Measurements from ENCODE around the gene STING1. TPM values are rescaled to one million over a fixed set of nuclear protein-coding genes. Genes with fewer than 3 reads are reported as not detected.

Gene STING1
- total and polyA plus RNA-seq, 2 of the 8 experiments (the other 6 are each of a cell fraction or from before 2014, with no cell fraction given): 0.26 to 0.47 TPM

DNA sequence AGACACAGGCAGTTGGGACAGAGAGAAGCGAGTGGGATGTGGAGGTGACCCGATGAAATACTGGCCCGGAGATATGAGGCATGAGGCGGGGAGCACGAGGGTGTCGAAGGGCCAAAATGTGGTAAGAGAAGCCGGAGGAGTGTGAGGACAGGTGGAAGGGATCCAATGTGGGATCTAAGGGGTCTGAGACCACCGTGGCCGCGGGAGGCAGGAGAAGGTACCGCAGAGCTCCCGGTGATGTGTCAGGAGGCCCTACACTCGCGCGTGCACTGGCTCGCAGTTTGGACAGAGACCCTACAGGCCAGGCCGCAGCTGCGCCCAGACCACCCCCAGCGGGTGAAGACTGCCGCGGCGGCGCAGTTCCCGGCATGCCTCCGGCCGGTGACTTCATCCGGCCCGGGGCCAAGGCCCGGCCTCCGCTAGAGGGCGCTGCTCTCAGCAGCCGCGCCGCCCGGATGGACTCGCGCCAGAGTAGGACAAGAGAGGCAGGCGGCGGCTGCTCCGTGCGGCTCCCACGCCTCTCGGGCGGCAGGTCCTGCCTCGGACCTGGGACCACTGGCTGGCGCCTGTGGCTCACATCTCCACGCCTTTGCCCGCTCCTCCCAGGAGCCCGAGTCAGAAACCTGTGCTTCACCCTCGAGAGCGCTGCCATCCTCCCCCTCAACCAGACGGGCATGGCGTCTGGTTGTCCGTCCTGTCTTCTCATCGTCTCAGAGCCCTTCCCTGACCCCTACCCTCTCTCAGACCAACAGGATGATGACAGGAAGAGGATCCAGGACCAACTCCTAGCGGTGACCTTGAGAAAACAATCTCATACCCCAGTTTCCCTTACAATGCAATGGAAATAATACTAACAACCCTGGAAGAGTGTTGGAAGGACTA, 35.4 kb upstream of the STING1 start:
- FAIRE-seq: no peak
- ChIA-PET POLR2A (ENCODE audit: partially characterized antibody) (interaction anchor here (0.5 to 2.8 kb wide), 16 partner anchors 10 to 1038 kb away, joined by 3 to 8 read pairs (median 4); partner anchors contain the start of genes DNAJC18, STING1 and UBE2D2), CTCF (ENCODE audit: partially characterized antibody) (interaction anchor here (0.6 to 17.5 kb wide), 26 partner anchors 11 to 988 kb away, joined by 3 to 319 read pairs (median 4); partner anchors contain the start of genes DNAJC18, SMIM33 and UBE2D2)
- TF ChIP-seq BRCA1 (IDR thresholded peaks at IDR 0.05; ENCODE audit: low read depth, low read length): no peak
- no peak for TF ChIP-seq SP2 (IDR thresholded peaks at IDR 0.05; ENCODE audit: low read length)
- TF ChIP-seq KDM4A (IDR thresholded peaks at IDR 0.05; ENCODE audit: low read depth, low read length, severe bottlenecking): peak; percentile 77
- TF ChIP-seq, protein P1, sequence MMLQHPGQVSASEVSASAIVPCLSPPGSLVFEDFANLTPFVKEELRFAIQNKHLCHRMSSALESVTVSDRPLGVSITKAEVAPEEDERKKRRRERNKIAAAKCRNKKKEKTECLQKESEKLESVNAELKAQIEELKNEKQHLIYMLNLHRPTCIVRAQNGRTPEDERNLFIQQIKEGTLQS (IDR thresholded peaks at IDR 0.05; ENCODE audit: insufficient read depth, low read depth, low read length): peak; percentile 77
- peak; percentile 50; the same call in 1 of the 2 replicates for TF ChIP-seq TCF12 (IDR thresholded peaks at IDR 0.05; ENCODE audit: low read depth, low read length)
- TF ChIP-seq MAFK (IDR thresholded peaks at IDR 0.05; ENCODE audit: low read depth, low read length): no peak
- TF ChIP-seq SRF (IDR thresholded peaks at IDR 0.05; ENCODE audit: low read depth, low read length): no peak
- TF ChIP-seq E2F6 (IDR thresholded peaks at IDR 0.05): peak; percentile 89
- TF ChIP-seq CREB1 (IDR thresholded peaks at IDR 0.05): no peak

More for the DNA sequence above, 35.4 kb upstream of the STING1 start:
- H3K23me2 ChIP-seq (ENCODE audit: low read depth, low read length): 0 out of 2 replicates have a peak, but pooled peaks cover 5% of the 10 kb centered on the region
- H3K4me3 ChIP-seq (ENCODE audit: extremely low read depth in 1 of 4, insufficient read depth in 2 of 4, low read depth in 3 of 4, low read length in 4 of 4): peak overlapping the region in 3 of 4 experiments; percentile 30 to 55 (median 34); a peak in 6 of 8 replicates
- 15% methylated on average over 56 of the region's 56 CpGs; no CpG with 5 or more reads in 1 of the 2 experiments for WGBS, 2 experiments (ENCODE audit: extremely low coverage in 1 of 2, insufficient coverage in 1 of 2, insufficient read length in 1 of 2, insufficient replicate concordance in 2 of 2, low coverage in 1 of 2, low lambda C conversion rate in 2 of 2, missing lambda C conversion rate in 1 of 2)
- peak overlapping the region; percentile 90 for H4K8ac ChIP-seq (ENCODE audit: extremely low read depth, insufficient read depth, low read length)
- H2BK20ac ChIP-seq (ENCODE audit: low read length): peak overlapping the region; percentile 67; the same call in 1 of the 2 replicates
- H4K91ac ChIP-seq (replicated peaks; ENCODE audit: insufficient read length, low read length): peak overlapping the region; percentile 93
- peak overlapping the region; percentile 88; the same call in 1 of the 2 replicates for H2AFZ ChIP-seq (ENCODE audit: low read length)
- H3K4me2 ChIP-seq (ENCODE audit: insufficient read depth in 1 of 2, low read depth in 2 of 2, low read length in 2 of 2): peak overlapping the region; percentile 28 to 85
- peak overlapping the region; percentile 68; the same call in 1 of the 2 replicates for H2BK12ac ChIP-seq (ENCODE audit: low read depth, low read length)
- H3K14ac ChIP-seq (ENCODE audit: insufficient read length): no peak overlapping the region
- H2BK120ac ChIP-seq (replicated peaks; ENCODE audit: low read depth, low read length): peak overlapping the region; percentile 1
- no peaks in the 10 kb centered on the region for H3K9me3 ChIP-seq (ENCODE audit: insufficient read depth in 2 of 2, low read depth in 1 of 2, low read length in 1 of 2)
- H3K9ac ChIP-seq (replicated peaks in 1 of 4; ENCODE audit: extremely low read depth in 1 of 4, low read depth in 3 of 4, low read length in 3 of 4): peak overlapping the region in 2 of 4 experiments; percentile 54 to 62; a peak in 4 of 7 replicates
- H4K5ac ChIP-seq (ENCODE audit: insufficient read length, low read depth, low read length): peak overlapping the region; percentile 93
- H3K23ac ChIP-seq (ENCODE audit: insufficient read length): no peak overlapping the region
- H4K20me1 ChIP-seq (replicated peaks in 1 of 2; ENCODE audit: control insufficient read depth in 1 of 2, insufficient read depth in 2 of 2, low read length in 2 of 2): no peaks in the 10 kb centered on the region
- H2AK5ac ChIP-seq (ENCODE audit: low read depth, low read length): no peak overlapping the region
- peak overlapping the region; percentile 83; the same call in 1 of the 2 replicates for H2BK15ac ChIP-seq (ENCODE audit: low read length)
- H3K79me2 ChIP-seq (ENCODE audit: control insufficient read depth in 1 of 2, insufficient read depth in 2 of 2, low read length in 2 of 2): no peaks in the 10 kb centered on the region
- H3K27ac ChIP-seq (ENCODE audit: low read depth, low read length): 0 out of 2 replicates have a peak overlapping the region, but pooled peaks have one; percentile 48
- H2BK5ac ChIP-seq (ENCODE audit: low read depth, low read length): peak overlapping the region; percentile 67; the same call in 1 of the 2 replicates
- no peaks in the 10 kb centered on the region for H3K79me1 ChIP-seq (ENCODE audit: low read depth, low read length)
- peak; percentile 70 to 97 for DNase-seq (ENCODE audit: low read depth in 1 of 2, low spot score in 2 of 2)
- peak overlapping the region; percentile 23 for H3K4ac ChIP-seq (replicated peaks; ENCODE audit: insufficient read length, low read depth, low read length)
- no peaks in the 10 kb centered on the region; a peak in 1 of 7 replicates for H3K27me3 ChIP-seq (replicated peaks in 1 of 4; ENCODE audit: control insufficient read depth in 3 of 4, extremely low read depth in 1 of 4, insufficient read depth in 3 of 4, low read length in 3 of 4)
- peak overlapping the region; percentile 99 for H3K18ac ChIP-seq (ENCODE audit: extremely low read depth, low read length)
- H3K36me3 ChIP-seq (ENCODE audit: control insufficient read depth in 2 of 4, insufficient read depth in 4 of 4, low read length in 3 of 4): no peaks in the 10 kb centered on the region
- H3K56ac ChIP-seq (replicated peaks; ENCODE audit: insufficient read length, low read depth, low read length): no peak overlapping the region
- H3K4me1 ChIP-seq (replicated peaks in 1 of 4; ENCODE audit: control insufficient read depth in 3 of 4, insufficient read depth in 4 of 4, low read length in 3 of 4): peaks cover 3 to 19% (median 6%) of the 10 kb centered on the region in 4 experiments; a peak in 6 of 7 replicates
